DND-41 (cell line): ENCODE results near the gene GRID1.

ENCODE experiments used
- ATAC-seq: fragments of 200-7000 bp; cut with Tn5 transposase; 3 replicates; pipeline ENCODE4 v1.9.1; 2021; ENCODE audit warnings: low read depth; ENCODE audit not compliant: insufficient read depth
- DNase-seq: peaks from one replicate; pipeline ENCODE4 v3.0.0-alpha.2; 2020
- H2AFZ ChIP-seq: 2 replicates; pipeline ENCODE4 v1.6.0; 2012; ENCODE audit warnings: low read depth, low read length
- H3K27ac ChIP-seq: 2 replicates; pipeline ENCODE4 v1.5.1; 2012; ENCODE audit warnings: low read length, inconsistent platforms
- H3K27me3 ChIP-seq: fragments of 200-600 bp; sonication (generic); 2 replicates; pipeline ENCODE4 v1.6.0; 2012; ENCODE audit warnings: low read length, mild to moderate bottlenecking, inconsistent platforms; ENCODE audit not compliant: insufficient read depth, poor library complexity
- H3K36me3 ChIP-seq: 2 replicates; pipeline ENCODE4 v1.5.1; 2012; ENCODE audit warnings: low read length, inconsistent platforms; ENCODE audit not compliant: insufficient read depth
- H3K4me1 ChIP-seq: 2 replicates; pipeline ENCODE4 v1.5.1; 2012; ENCODE audit warnings: mild to moderate bottlenecking, low read length; ENCODE audit not compliant: insufficient read depth
- H3K4me2 ChIP-seq: 2 replicates; pipeline ENCODE4 v1.6.0; 2012; ENCODE audit warnings: mild to moderate bottlenecking, moderate library complexity, low read length, inconsistent platforms; ENCODE audit not compliant: insufficient read depth
- H3K4me3 ChIP-seq, 2 experiments: fragments of 200-600 bp in 1 of 2; shearing (Covaris generic) in 1 of 2; 2 replicates each; pipeline ENCODE4 v1.5.1; 2012 to 2016; ENCODE audit warnings: inconsistent platforms in 2 of 2, low read length in 2 of 2, mild to moderate bottlenecking in 2 of 2, low read depth in 1 of 2, moderate library complexity in 1 of 2
- H3K79me2 ChIP-seq: 2 replicates; pipeline ENCODE4 v1.6.0; 2012; ENCODE audit warnings: low read length, inconsistent platforms; ENCODE audit not compliant: insufficient read depth
- H3K9ac ChIP-seq: 2 replicates; pipeline ENCODE4 v1.6.0; 2012; ENCODE audit warnings: low read depth, mild to moderate bottlenecking, inconsistent platforms, low read length, moderate library complexity
- H3K9me3 ChIP-seq: 2 replicates; pipeline ENCODE4 v1.5.1; 2012; ENCODE audit warnings: low read length, moderate library complexity, mild to moderate bottlenecking, inconsistent platforms; ENCODE audit not compliant: insufficient read depth, severe bottlenecking
- H4K20me1 ChIP-seq: 2 replicates; pipeline ENCODE4 v1.6.0; 2012; ENCODE audit warnings: low read length; ENCODE audit not compliant: insufficient read depth
- CTCF ChIP-seq: IDR thresholded peaks from 2 replicates; pipeline ENCODE4 v1.5.1; 2012; ENCODE audit warnings: borderline replicate concordance, low read length, moderate library complexity, mild to moderate bottlenecking; ENCODE audit not compliant: poor library complexity, severe bottlenecking; ENCODE audit errors: extremely low read depth
- EZH2 ChIP-seq: IDR thresholded peaks from 3 replicates; pipeline ENCODE4 v1.6.1; 2012; ENCODE audit warnings: borderline replicate concordance, low read depth, mild to moderate bottlenecking, moderate library complexity, low read length, inconsistent platforms; ENCODE audit not compliant: severe bottlenecking

Gene GRID1

DNA sequence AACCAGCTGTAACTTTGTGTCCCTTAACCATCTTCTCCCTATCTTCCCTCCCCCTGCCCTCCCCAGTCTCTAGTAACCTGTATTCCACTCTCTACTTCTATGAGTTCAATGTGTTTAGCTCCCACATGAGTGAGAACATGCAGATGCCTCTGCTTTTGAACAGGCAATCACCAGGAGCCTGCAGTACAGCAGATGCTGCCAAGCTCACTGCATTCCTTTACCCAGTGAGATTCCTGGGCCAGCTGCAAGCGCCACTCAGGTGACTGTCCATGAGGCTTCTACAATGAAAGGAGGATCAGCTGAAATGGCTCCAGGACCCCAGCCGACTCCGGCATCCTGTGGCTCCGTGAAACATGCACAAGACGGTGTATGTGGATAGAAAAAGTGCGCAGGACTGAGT is 15.7 kb downstream of the GRID1 start:
- ATAC-seq (no peak), DNase-seq (no peak)
- Histone ChIP-seq H4K20me1 (no peaks in the 10 kb centered on the region; the same call in 1 of the 2 replicates), H3K27me3 (peaks cover 8% of the 10 kb centered on the region), H3K4me2 (no peak overlapping the region), H3K4me1 (no peaks in the 10 kb centered on the region), H3K79me2 (no peaks in the 10 kb centered on the region), H3K9ac (no peak overlapping the region), H3K27ac (no peak overlapping the region), H3K9me3 (no peaks in the 10 kb centered on the region), H3K4me3 (no peak overlapping the region), H2AFZ (no peak overlapping the region), H3K36me3 (no peaks in the 10 kb centered on the region)
- no peak for TF ChIP-seq EZH2
- TF ChIP-seq CTCF: no peak

DNA sequence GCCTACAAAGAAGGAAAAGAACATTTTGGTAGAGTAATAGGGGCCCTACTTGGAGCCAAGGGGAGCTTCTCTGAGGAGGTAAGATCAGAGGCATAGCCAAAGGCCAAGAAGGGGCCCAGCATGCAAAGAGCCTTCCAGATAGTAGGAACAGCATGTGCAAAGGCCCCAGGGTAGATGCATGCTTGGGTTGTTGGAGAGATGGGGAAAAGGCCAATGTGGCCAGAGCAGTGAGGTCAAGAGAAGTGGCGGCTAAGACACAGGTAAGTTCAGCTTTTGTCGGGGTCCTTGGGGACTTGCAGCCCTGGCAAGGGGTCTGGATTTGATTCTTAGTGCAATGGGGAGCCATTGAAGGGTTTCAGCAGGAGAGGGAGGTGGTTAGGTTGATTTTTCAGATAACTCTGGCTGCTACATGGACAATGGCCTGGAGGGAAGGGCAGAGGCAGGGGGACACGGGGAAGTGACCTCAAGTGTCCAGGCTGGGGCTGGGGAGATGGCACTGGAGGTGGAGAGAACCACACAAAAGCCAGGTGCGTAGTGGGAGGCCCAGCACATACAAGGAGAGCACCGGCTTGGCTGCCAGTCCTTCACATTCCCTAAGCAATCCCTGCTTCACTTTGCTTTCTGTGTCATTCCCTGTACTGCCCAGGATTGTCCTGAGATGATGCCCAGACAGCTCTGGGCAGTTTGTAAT is 16.5 kb downstream of the GRID1 start:
- Histone ChIP-seq H3K4me3 (no peak overlapping the region), H3K9ac (no peak overlapping the region), H3K27me3 (peaks cover 8% of the 10 kb centered on the region), H2AFZ (no peak overlapping the region), H3K4me2 (no peak overlapping the region), H3K36me3 (no peaks in the 10 kb centered on the region), H3K79me2 (no peaks in the 10 kb centered on the region), H3K4me1 (no peaks in the 10 kb centered on the region), H3K27ac (no peak overlapping the region), H3K9me3 (no peaks in the 10 kb centered on the region), H4K20me1 (no peaks in the 10 kb centered on the region; the same call in 1 of the 2 replicates)
- no peak for ATAC-seq
- TF ChIP-seq CTCF (no peak), EZH2 (no peak)
- DNase-seq: no peak

GRCh38 chr10:86349474-86349873 is 17.1 kb downstream of the GRID1 start:
- no peaks in the 10 kb centered on the region for H3K4me1 ChIP-seq
- peak; percentile 12 for TF ChIP-seq CTCF
- no peak for TF ChIP-seq EZH2
- no peaks in the 10 kb centered on the region for H3K79me2 ChIP-seq
- no peaks in the 10 kb centered on the region for H3K9me3 ChIP-seq
- no peak overlapping the region for H3K27ac ChIP-seq
- DNase-seq (no peak), ATAC-seq (no peak)
- no peaks in the 10 kb centered on the region for H3K36me3 ChIP-seq
- no peak overlapping the region for H3K9ac ChIP-seq
- no peaks in the 10 kb centered on the region; the same call in 1 of the 2 replicates for H4K20me1 ChIP-seq
- H3K27me3 ChIP-seq: peaks cover 8% of the 10 kb centered on the region
- no peak overlapping the region for H3K4me2 ChIP-seq
- no peak overlapping the region for H2AFZ ChIP-seq
- H3K4me3 ChIP-seq: no peak overlapping the region
